OCI-LY7 (cell line): Measurements from ENCODE around the gene VWA8. TPM values are rescaled to one million over a fixed set of nuclear protein-coding genes. Genes with fewer than 3 reads are reported as not detected.

Experiments
- BruUV-seq: library from RNA; stranded (reverse); fragments of 400-500 nt; replicated peaks from 2 replicates; lab custom pipeline; 2021; lab: Mats Ljungman, UMichigan
- CTCF ChIA-PET: fragments of 300-600 bp; sonication (Branson Sonifier 250); formaldehyde crosslinking; loops from one replicate; lab custom pipeline; 2022; ENCODE audit warnings: antibody characterized with exemption; ENCODE audit not compliant: unreplicated experiment; lab: Charles Lee
- POLR2A ChIA-PET: fragments of 300-600 bp; sonication (Branson Sonifier 250); formaldehyde crosslinking; loops from one replicate; lab custom pipeline; 2022; ENCODE audit warnings: antibody characterized with exemption; lab: Charles Lee
- DNase-seq: peaks from one replicate; pipeline ENCODE4 v3.0.0-alpha.2; 2015; ENCODE audit warnings: low spot score
- H2AFZ ChIP-seq: fragments of 200-600 bp; sonication (generic), shearing (Covaris generic); 2 replicates; pipeline ENCODE4 v1.6.1; 2014; ENCODE audit warnings: mild to moderate bottlenecking, antibody characterized with exemption, low read length, moderate library complexity
- H3K27ac ChIP-seq: fragments of 200-600 bp; sonication (generic); 2 replicates; pipeline ENCODE4 v1.5.1; 2014; ENCODE audit warnings: mixed run types, low read depth, mild to moderate bottlenecking, moderate library complexity, low read length, inconsistent platforms; ENCODE audit not compliant: poor library complexity, severe bottlenecking
- H3K36me3 ChIP-seq: fragments of 200-600 bp; sonication (generic); 2 replicates; pipeline ENCODE4 v1.6.1; 2014; ENCODE audit warnings: mild to moderate bottlenecking, antibody characterized with exemption, low read length, moderate library complexity, mixed read lengths; ENCODE audit not compliant: insufficient read depth
- H3K4me1 ChIP-seq: fragments of 200-600 bp; sonication (generic); 2 replicates; pipeline ENCODE4 v1.5.1; 2014; ENCODE audit warnings: mild to moderate bottlenecking, low read length; ENCODE audit not compliant: insufficient read depth, poor library complexity, severe bottlenecking
- H3K4me2 ChIP-seq: fragments of 200-600 bp; sonication (generic); 2 replicates; pipeline ENCODE4 v1.6.1; 2014; ENCODE audit warnings: mild to moderate bottlenecking, low read length
- H3K4me3 ChIP-seq: fragments of 200-600 bp; sonication (generic); 2 replicates; pipeline ENCODE4 v1.5.1; 2014; ENCODE audit warnings: mild to moderate bottlenecking, low read depth, low read length; ENCODE audit not compliant: poor library complexity, severe bottlenecking
- H3K79me2 ChIP-seq: fragments of 200-600 bp; sonication (generic); 2 replicates; pipeline ENCODE4 v1.6.1; 2016; ENCODE audit warnings: low read depth, mild to moderate bottlenecking, low read length, moderate library complexity, mixed read lengths; ENCODE audit not compliant: insufficient read depth
- H3K9me2 ChIP-seq: fragments of 200-600 bp; sonication (generic); 2 replicates; pipeline ENCODE4 v1.6.1; 2016; ENCODE audit warnings: mild to moderate bottlenecking, low read length, mixed read lengths; ENCODE audit not compliant: insufficient read depth
- H3K9me3 ChIP-seq: fragments of 200-600 bp; sonication (generic); 2 replicates; pipeline ENCODE4 v1.6.1; 2014; ENCODE audit warnings: mild to moderate bottlenecking, mixed run types, low read length, mixed read lengths
- H4K20me1 ChIP-seq: fragments of 200-600 bp; sonication (generic); 2 replicates; pipeline ENCODE4 v1.6.1; 2014; ENCODE audit warnings: mild to moderate bottlenecking, antibody characterized with exemption, low read length, moderate library complexity, mixed read lengths; ENCODE audit not compliant: insufficient read depth
- EZH2phosphoT487 ChIP-seq: fragments of 200-600 bp; sonication (generic); IDR thresholded peaks from 2 replicates; pipeline ENCODE4 v1.6.1; 2018; ENCODE audit warnings: low read depth, borderline replicate concordance, mild to moderate bottlenecking, mixed run types, antibody characterized with exemption, low read length, moderate library complexity, mixed read lengths
- intact Hi-C: fragments of 100-400 bp; cut with micrococcal nuclease; formaldehyde crosslinking; loops from one replicate; pipeline ENCODE4 v1.10.0; 2022; ENCODE audit not compliant: unreplicated experiment
- total RNA-seq, 2 experiments: library from RNA; depleted of rRNA in 1 of 2; stranded (reverse); fragments of >200 nt in 1 of 2; shearing (Covaris generic) in 1 of 2; gene quantifications; 2 replicates each; pipeline ENCODE4 v1.2.3, GENCODE V29; 2014 to 2022
- TF ChIP-seq, protein P1 (sequence below): fragments of 200-600 bp; sonication (generic); conservative IDR thresholded peaks from 2 replicates; pipeline ENCODE4 v1.5.1; 2014; ENCODE audit warnings: mild to moderate bottlenecking, antibody characterized with exemption, low read length, moderate library complexity, mixed read lengths

VWA8 gene
- total RNA-seq, 2 experiments from 2014 or later: 26.4 to 31.5 TPM

DNA sequence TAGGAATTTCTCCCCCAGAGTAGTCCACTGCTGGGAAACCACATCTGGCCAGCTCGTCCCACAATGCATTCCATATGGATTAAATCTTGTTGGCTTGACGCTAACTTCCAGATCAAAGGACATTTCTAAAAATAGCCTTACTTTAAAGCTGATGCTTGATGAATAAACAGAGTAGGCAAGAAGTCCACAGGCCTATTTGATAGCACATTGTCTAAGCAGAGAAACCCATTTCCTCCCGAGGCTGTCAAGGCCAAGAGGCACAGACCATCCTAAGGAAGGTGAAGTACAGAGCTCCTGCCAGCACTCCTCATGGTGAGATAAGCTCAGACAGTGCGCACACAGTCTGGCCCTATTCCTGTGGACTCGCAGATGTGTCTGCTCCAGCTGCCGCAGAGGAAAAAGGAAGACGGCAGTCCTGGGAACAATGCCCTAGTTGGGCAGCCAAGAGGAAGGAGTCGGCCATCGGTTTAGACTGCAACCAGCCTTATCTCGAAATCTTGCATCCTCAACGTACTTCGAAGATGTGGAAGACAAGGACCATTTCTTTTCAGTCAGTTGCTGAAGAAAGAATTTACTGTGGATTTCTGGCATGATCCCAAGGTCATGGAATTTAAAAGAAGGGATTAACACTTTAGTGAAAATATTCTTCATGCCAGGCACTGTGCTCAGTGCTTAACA lies 346.8 kb downstream of the VWA8 start:
- Histone ChIP-seq H3K9me2 (no peaks in the 10 kb centered on the region), H3K36me3 (peaks cover 23% of the 10 kb centered on the region; the same call in 1 of the 2 replicates), H2AFZ (no peak overlapping the region), H3K79me2 (no peaks in the 10 kb centered on the region), H3K4me3 (no peak overlapping the region), H3K9me3 (no peaks in the 10 kb centered on the region), H4K20me1 (no peaks in the 10 kb centered on the region), H3K4me1 (no peaks in the 10 kb centered on the region), H3K27ac (no peak overlapping the region), H3K4me2 (no peak overlapping the region)
- TF ChIP-seq EZH2phosphoT487: no peak
- TF ChIP-seq, protein P1, sequence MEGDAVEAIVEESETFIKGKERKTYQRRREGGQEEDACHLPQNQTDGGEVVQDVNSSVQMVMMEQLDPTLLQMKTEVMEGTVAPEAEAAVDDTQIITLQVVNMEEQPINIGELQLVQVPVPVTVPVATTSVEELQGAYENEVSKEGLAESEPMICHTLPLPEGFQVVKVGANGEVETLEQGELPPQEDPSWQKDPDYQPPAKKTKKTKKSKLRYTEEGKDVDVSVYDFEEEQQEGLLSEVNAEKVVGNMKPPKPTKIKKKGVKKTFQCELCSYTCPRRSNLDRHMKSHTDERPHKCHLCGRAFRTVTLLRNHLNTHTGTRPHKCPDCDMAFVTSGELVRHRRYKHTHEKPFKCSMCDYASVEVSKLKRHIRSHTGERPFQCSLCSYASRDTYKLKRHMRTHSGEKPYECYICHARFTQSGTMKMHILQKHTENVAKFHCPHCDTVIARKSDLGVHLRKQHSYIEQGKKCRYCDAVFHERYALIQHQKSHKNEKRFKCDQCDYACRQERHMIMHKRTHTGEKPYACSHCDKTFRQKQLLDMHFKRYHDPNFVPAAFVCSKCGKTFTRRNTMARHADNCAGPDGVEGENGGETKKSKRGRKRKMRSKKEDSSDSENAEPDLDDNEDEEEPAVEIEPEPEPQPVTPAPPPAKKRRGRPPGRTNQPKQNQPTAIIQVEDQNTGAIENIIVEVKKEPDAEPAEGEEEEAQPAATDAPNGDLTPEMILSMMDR: no peak
- CTCF ChIA-PET: no interaction called here
- intact Hi-C loops: no loop called here
- no TSS peak for BruUV-seq
- DNase-seq: no peak
- POLR2A ChIA-PET: interaction anchor here (0.6 to 3.1 kb wide), 4 partner anchors 8 to 151 kb away, joined by 3 to 17 read pairs (median 4); no protein-coding TSS in a partner anchor

DNA sequence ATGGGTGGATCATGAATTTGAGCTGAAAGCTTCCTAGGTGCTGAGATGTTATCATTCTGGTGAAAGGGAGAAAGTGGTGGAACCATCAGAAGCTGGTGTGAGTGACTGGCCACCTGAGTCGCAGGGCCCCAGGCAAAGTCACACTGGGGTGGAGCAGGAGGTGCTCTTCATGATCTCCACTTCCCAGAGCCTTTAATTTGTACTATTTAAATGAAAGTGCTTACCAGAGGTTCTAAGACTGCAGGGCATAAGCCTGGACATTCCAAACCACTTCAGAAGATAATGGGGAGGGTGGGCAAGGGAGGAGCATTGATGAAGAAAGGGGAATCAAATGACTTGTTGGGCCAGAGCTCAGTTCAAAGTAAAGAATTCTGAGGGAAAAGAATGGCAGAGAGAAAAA lies 347.4 kb downstream of the VWA8 start:
- no TSS peak for BruUV-seq
- Histone ChIP-seq H3K4me2 (no peak overlapping the region), H3K36me3 (peaks cover 30% of the 10 kb centered on the region; the same call in 1 of the 2 replicates)

More for the DNA sequence above, 347.4 kb downstream of the VWA8 start:
- no peak for TF ChIP-seq EZH2phosphoT487
- TF ChIP-seq, protein P1: no peak
- no peaks in the 10 kb centered on the region for H3K9me2 ChIP-seq
- H3K4me3 ChIP-seq: no peak overlapping the region
- POLR2A ChIA-PET: interaction anchor here (0.6 to 3.1 kb wide), 5 partner anchors 9 to 151 kb away, joined by 3 to 17 read pairs (median 4); no protein-coding TSS in a partner anchor
- no peaks in the 10 kb centered on the region for H3K4me1 ChIP-seq
- no peak overlapping the region for H2AFZ ChIP-seq
- H3K79me2 ChIP-seq: no peaks in the 10 kb centered on the region
- no peaks in the 10 kb centered on the region for H3K9me3 ChIP-seq
- H4K20me1 ChIP-seq: no peaks in the 10 kb centered on the region
- no peak overlapping the region for H3K27ac ChIP-seq
- no peak for DNase-seq
- CTCF ChIA-PET: no interaction called here
- intact Hi-C loops: no loop called here
